Measurements from ENCODE around the gene CXCR3. TPM values are rescaled to one million over a fixed set of nuclear protein-coding genes. Genes with fewer than 3 reads are reported as not detected.
"Not testable (repeated sequence)": the region's sequence is repeated elsewhere in the genome, so short reads cannot be mapped to it uniquely, and the experiment has no call there.

CXCR3 gene
- total and polyA plus RNA-seq, 7 experiments from 2014 or later, result 0.84 to 70.5 (median 1.5) TPM

GRCh38 chrX:71577682-71578081 is 40.6 kb downstream of the CXCR3 start:
- Histone ChIP-seq H3K36me3 (ENCODE audit: control insufficient read depth in 2 of 3, insufficient read depth in 3 of 3, low read length in 3 of 3) (peaks cover 3 to 31% (median 10%) of the 10 kb centered on the region in 3 experiments), H3K4me3 (ENCODE audit: low read length) (no peak overlapping the region), H3K27ac (ENCODE audit: low read depth, low read length) (no peak overlapping the region), H3K4me1 (ENCODE audit: control insufficient read depth in 2 of 2, insufficient read depth in 2 of 2, low read length in 2 of 2) (no peaks in the 10 kb centered on the region), H3K27me3 (ENCODE audit: control insufficient read depth in 2 of 2, insufficient read depth in 2 of 2, low read length in 2 of 2) (no peaks in the 10 kb centered on the region), H3K9me3 (ENCODE audit: control insufficient read depth in 2 of 3, low read length in 3 of 3) (no peaks in the 10 kb centered on the region)
- POLR2A ChIA-PET, result no interaction called here
- ATAC-seq (no peak), DNase-seq (no peak)
- intact Hi-C loops (cut with micrococcal nuclease), result no loop called here
- no peak overlapping the region for H3K4me3 Mint-ChIP-seq
- CTCF ChIA-PET, result no interaction called here
- peak overlapping the region in 1 of 9 donors; percentile 39 for H3K27ac Mint-ChIP-seq
- peaks cover 0 to 10% (median 3%) of the 10 kb centered on the region in 7 donors for H3K4me1 Mint-ChIP-seq
- peaks cover 0 to 20% (median 3%) of the 10 kb centered on the region in 5 donors for H3K36me3 Mint-ChIP-seq
- no peaks in the 10 kb centered on the region for H3K27me3 Mint-ChIP-seq
- peaks cover 0 to 3% (median 0%) of the 10 kb centered on the region in 11 donors for H3K9me3 Mint-ChIP-seq

- DNase-seq, result no peak
- no peaks in the 10 kb centered on the region for H3K9me3 Mint-ChIP-seq
- Histone ChIP-seq H3K27ac (ENCODE audit: low read depth, low read length) (no peak overlapping the region), H3K36me3 (ENCODE audit: control insufficient read depth in 2 of 3, insufficient read depth in 3 of 3, low read length in 3 of 3) (peaks cover 3 to 50% (median 10%) of the 10 kb centered on the region in 3 experiments), H3K4me1 (ENCODE audit: control insufficient read depth in 2 of 2, insufficient read depth in 2 of 2, low read length in 2 of 2) (no peaks in the 10 kb centered on the region), H3K4me3 (ENCODE audit: low read length) (no peak overlapping the region), H3K27me3 (ENCODE audit: control insufficient read depth in 2 of 2, insufficient read depth in 2 of 2, low read length in 2 of 2) (no peaks in the 10 kb centered on the region), H3K9me3 (ENCODE audit: control insufficient read depth in 2 of 3, low read length in 3 of 3) (no peaks in the 10 kb centered on the region)
- peaks cover 0 to 20% (median 3%) of the 10 kb centered on the region in 5 donors for H3K36me3 Mint-ChIP-seq
- peak overlapping the region in 1 of 9 donors; percentile 43 for H3K27ac Mint-ChIP-seq
- H3K27me3 Mint-ChIP-seq, result no peaks in the 10 kb centered on the region
- POLR2A ChIA-PET, result no interaction called here
- H3K4me3 Mint-ChIP-seq, result no peak overlapping the region
- CTCF ChIA-PET, result no interaction called here
- no peak for ATAC-seq
- intact Hi-C loops (cut with micrococcal nuclease), result loop anchor here in 1 of 2 donors (5.0 kb wide), 1 partner anchor 36 kb away; no protein-coding TSS in a partner anchor
- peaks cover 0 to 7% (median 0%) of the 10 kb centered on the region in 7 donors for H3K4me1 Mint-ChIP-seq
Measured at GRCh38 chrX:71573590-71573989, 44.7 kb downstream of the CXCR3 start.

- CTCF ChIA-PET, result interaction anchor here (0.6 kb wide), 1 partner anchor 173 kb away, joined by 4 read pairs; no protein-coding TSS in a partner anchor
- peaks cover 0 to 22% (median 8%) of the 10 kb centered on the region in 5 donors for H3K36me3 Mint-ChIP-seq
- intact Hi-C loops (cut with micrococcal nuclease), result loop anchor here in 1 of 2 donors (5.0 kb wide), 1 partner anchor 34 kb away; no protein-coding TSS in a partner anchor
- H3K27me3 Mint-ChIP-seq; ATAC-seq; H3K27ac ChIP-seq (ENCODE audit: low read depth, low read length); H3K4me1 Mint-ChIP-seq; H3K27me3 ChIP-seq (ENCODE audit: control insufficient read depth in 2 of 2, insufficient read depth in 2 of 2, low read length in 2 of 2); H3K4me3 Mint-ChIP-seq; DNase-seq; H3K4me3 ChIP-seq (ENCODE audit: low read length); H3K9me3 Mint-ChIP-seq; H3K9me3 ChIP-seq (ENCODE audit: control insufficient read depth in 2 of 3, low read length in 3 of 3); H3K27ac Mint-ChIP-seq; POLR2A ChIA-PET; H3K4me1 ChIP-seq (ENCODE audit: control insufficient read depth in 2 of 2, insufficient read depth in 2 of 2, low read length in 2 of 2): not testable (repeated sequence)
- H3K36me3 ChIP-seq (ENCODE audit: control insufficient read depth in 2 of 3, insufficient read depth in 3 of 3, low read length in 3 of 3), result peaks cover 10 to 71% (median 14%) of the 10 kb centered on the region in 3 experiments
Measured at GRCh38 chrX:71571390-71571789, 46.9 kb downstream of the CXCR3 start.

Other genes with a start within 250 kb of the CXCR3 start
- gene OGT, start 85.4 kb downstream of the CXCR3 start, total RNA-seq, result 100 to 1,000 TPM; 313 to 520 (median 424) TPM
- 10 to 100 TPM; 30.5 to 40.4 TPM for gene OGT, start 85.4 kb downstream of the CXCR3 start, polyA plus RNA-seq
- 10 to 100 TPM in 2 of 5 experiments, 1 to 10 TPM in 3; 2.5 to 14.7 (median 6.4) TPM for gene GCNA, start 40.1 kb downstream of the CXCR3 start, total RNA-seq
- gene GCNA, start 40.1 kb downstream of the CXCR3 start, polyA plus RNA-seq, result under 1 TPM; 0.08 to 0.84 TPM
- not detected for gene CXorf49, start 99.8 kb upstream of the CXCR3 start, total RNA-seq
- not detected for gene CXorf49, start 99.8 kb upstream of the CXCR3 start, polyA plus RNA-seq
- gene CXorf49B, start 144.8 kb upstream of the CXCR3 start, total RNA-seq, result not detected
- gene CXorf49B, start 144.8 kb upstream of the CXCR3 start, polyA plus RNA-seq, result not detected